GM19463 (cell line): ENCODE data around the gene ANO2.
"Not testable (repeated sequence)": the region's sequence is repeated elsewhere in the genome, so short reads cannot be mapped to it uniquely, and the experiment has no call there.

Experiments used
- ATAC-seq: cut with Tn5 transposase; IDR thresholded peaks from one replicate; pipeline ENCODE4 v1.9.1; 2021; ENCODE audit warnings: mild to moderate bottlenecking, moderate library complexity; ENCODE audit not compliant: unreplicated experiment

ANO2 gene

GRCh38 chr12:5561846-5562245 lies 383.2 kb downstream of the ANO2 start:
- ATAC-seq: no peak

GRCh38 chr12:5561057-5561456 lies 384.0 kb downstream of the ANO2 start:
- ATAC-seq: no peak

- ATAC-seq: no peak
Observed at GRCh38 chr12:5560265-5560664, 384.8 kb downstream of the ANO2 start.

GRCh38 chr12:5557906-5558305 lies 387.2 kb downstream of the ANO2 start:
- ATAC-seq: no peak

GRCh38 chr12:5556946-5557673 lies 387.9 kb downstream of the ANO2 start:
- no peak for ATAC-seq

GRCh38 chr12:5556033-5556614 lies 388.9 kb downstream of the ANO2 start:
- no peak for ATAC-seq

GRCh38 chr12:5554711-5555110 lies 390.3 kb downstream of the ANO2 start:
- no peak for ATAC-seq

- ATAC-seq: no peak
Observed at GRCh38 chr12:5549011-5549410, 396.0 kb downstream of the ANO2 start.

- ATAC-seq: no peak
Observed at GRCh38 chr12:5548152-5548943, 396.7 kb downstream of the ANO2 start.

- ATAC-seq: no peak
Observed at GRCh38 chr12:5546616-5547015, 398.4 kb downstream of the ANO2 start.

- no peak for ATAC-seq
Observed at GRCh38 chr12:5537771-5538170, 407.3 kb downstream of the ANO2 start.

GRCh38 chr12:5537026-5537615 lies 407.9 kb downstream of the ANO2 start:
- ATAC-seq: not testable (repeated sequence)

- ATAC-seq: no peak
Observed at GRCh38 chr12:5535541-5535940, 409.5 kb downstream of the ANO2 start.

GRCh38 chr12:5534426-5535199 lies 410.4 kb downstream of the ANO2 start:
- ATAC-seq: no peak

GRCh38 chr12:5533368-5533767 lies 411.7 kb downstream of the ANO2 start:
- ATAC-seq: no peak

- no peak for ATAC-seq
Observed at GRCh38 chr12:5525783-5526367, 419.2 kb downstream of the ANO2 start.

- ATAC-seq: no peak
Observed at GRCh38 chr12:5524769-5525436, 420.2 kb downstream of the ANO2 start.

GRCh38 chr12:5524116-5524768 lies 420.8 kb downstream of the ANO2 start:
- ATAC-seq: no peak

- no peak for ATAC-seq
Observed at GRCh38 chr12:5523396-5524115, 421.5 kb downstream of the ANO2 start.
